ENCODE measurements around the gene TSSK3.

DNA sequence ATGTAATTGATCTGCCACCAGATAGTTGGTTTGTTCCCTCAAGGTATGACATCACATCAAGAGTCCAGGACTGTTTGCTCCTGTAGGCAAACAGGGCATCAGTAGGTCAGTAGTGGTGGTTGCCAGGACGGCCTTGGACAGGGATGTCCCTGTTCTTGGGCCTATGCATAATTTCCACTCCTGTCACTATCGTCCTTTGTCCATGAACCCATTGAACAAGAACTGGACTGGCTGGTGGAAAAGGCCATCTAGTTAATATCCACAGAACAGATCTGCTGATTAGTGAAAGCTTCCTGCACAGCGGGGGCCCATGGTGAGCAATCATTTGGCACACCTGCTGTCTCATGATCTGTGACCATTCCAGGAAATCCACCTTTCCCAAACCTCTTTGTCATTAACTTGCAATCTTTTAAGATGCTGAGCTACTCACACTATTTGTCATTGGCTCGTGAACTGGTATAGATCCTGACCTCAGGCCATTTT is 44.3 kb downstream of the TSSK3 start:
- TF ChIP-seq CTCF (IDR thresholded peaks at IDR 0.05 in 2 of 3, conservative IDR thresholded peaks at IDR 0.05 in 1 of 3; ENCODE audit: borderline replicate concordance in 1 of 3, insufficient read depth in 1 of 3, low read depth in 2 of 3, low read length in 2 of 3): no peak
- TF ChIP-seq ZNF274 (IDR thresholded peaks at IDR 0.05; ENCODE audit: low read depth, low read length): no peak

Measured in HCT116 (cell line).